ENCODE measurements around the gene PCNX3.

GRCh38 chr11:65578667-65579066, 36.9 kb upstream of the PCNX3 start:
- TF ChIP-seq CTCF (IDR thresholded peaks at IDR 0.05) = no peak
- no peak for TF ChIP-seq POLR2A (IDR thresholded peaks at IDR 0.05)

All from body of pancreas (tissue), 4 donors.